Measurements from ENCODE around the gene POLR3B.

Gene POLR3B

DNA sequence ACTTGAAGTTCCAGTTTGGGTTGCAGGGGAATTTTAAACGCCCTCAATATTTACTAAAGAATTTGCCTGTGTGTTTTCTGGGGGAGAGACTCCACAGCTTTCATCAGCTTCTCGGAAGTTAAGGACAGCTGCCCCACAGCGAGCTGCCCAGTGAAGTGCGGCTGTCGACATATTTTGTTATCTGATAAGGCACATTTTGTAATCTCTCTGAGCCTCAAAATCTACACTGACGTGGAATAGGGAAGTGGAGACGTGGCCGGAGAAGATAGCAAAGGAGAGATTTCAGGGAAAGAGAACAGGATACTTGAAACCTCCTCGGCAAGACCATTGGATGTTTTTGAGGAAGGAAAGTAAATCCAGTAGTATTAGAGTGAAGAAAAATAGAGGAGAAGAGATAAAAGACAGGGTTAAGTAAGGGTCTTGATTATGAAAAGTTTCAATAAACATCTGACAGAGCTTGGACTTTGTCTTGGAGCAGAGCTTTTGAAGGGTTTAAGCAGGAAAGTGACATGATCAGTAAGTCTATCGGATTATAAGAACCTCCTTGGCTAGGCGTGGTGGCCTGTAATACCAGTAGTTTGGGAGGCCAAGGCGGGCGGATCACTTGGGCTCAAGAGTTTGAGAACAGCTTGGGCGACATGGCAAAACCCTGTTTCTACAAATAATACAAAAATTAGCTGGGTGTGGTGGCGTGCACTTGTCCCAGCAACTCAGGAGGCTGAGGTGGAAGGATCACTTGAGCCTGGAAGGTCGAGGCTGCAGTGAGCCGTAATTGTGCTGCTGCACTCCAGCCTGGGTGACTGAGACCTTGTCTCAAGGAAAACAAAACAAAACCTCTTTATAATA lies 1.1 kb downstream of the POLR3B start:
- no peak for TF ChIP-seq CTCF (IDR thresholded peaks at IDR 0.05; ENCODE audit: control extremely low read depth, extremely low read depth, low read depth, missing control alignments)
- CTCF ChIA-PET: interaction anchor here (0.7 to 3.8 kb wide), 41 partner anchors 8 to 1190 kb away, joined by 3 to 30 read pairs (median 5); partner anchors contain the start of genes TCP11L2 and TMEM263
- no peak for DNase-seq (ENCODE audit: extremely low spot score)
- POLR2A ChIA-PET: interaction anchor here (0.6 kb wide), 1 partner anchor 26 kb away, joined by 7 read pairs; no protein-coding TSS in a partner anchor

DNA sequence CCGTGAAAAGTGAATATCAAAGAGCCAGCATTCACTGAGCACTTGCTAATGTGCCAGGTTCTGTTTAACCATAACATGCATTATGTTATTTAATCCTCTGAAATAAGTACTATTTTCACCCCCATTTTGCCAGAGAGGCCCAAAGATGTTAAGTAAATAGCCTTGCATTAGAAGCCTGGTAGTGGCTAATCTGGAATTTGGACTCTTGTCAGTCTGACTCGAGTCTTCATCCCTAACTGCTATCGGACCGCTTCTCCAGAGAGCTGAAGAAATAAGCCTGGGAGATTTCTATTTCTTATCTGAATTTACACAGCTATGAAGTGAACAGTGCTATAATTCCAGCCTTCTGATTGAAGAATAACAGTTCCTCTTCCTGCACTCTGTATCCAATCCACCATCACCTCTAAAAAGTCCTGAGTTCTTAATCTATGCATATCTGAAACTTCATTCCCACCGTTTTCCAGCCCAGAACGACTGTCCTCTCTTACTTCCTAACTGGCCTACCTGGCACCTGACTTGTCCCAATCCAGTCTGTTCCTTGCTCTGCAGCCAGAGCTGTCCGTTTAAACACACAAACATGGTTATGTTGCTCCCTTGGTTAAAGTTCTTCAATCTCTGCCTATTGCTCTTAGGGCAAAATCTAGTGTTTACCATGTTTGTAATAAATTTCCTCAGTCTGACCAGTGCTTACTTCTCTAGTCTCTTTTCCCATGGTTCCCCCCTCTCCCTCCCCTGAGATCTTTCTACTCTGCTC lies 2.3 kb downstream of the POLR3B start:
- no peak for TF ChIP-seq CTCF (IDR thresholded peaks at IDR 0.05; ENCODE audit: control extremely low read depth, extremely low read depth, low read depth, missing control alignments)
- ChIA-PET CTCF (interaction anchor here (0.8 to 3.3 kb wide), 3 partner anchors 8 to 560 kb away, joined by 3 to 27 read pairs (median 9); no protein-coding TSS in a partner anchor), POLR2A (no interaction called here)
- no peak for DNase-seq (ENCODE audit: extremely low spot score)

GRCh38 chr12:106360400-106360994 lies 2.9 kb downstream of the POLR3B start:
- DNase-seq (ENCODE audit: extremely low spot score): no peak
- ChIA-PET CTCF (interaction anchor here (0.8 to 3.2 kb wide), 4 partner anchors 8 to 481 kb away, joined by 3 to 9 read pairs (median 3); no protein-coding TSS in a partner anchor), POLR2A (no interaction called here)
- no peak for TF ChIP-seq CTCF (IDR thresholded peaks at IDR 0.05; ENCODE audit: control extremely low read depth, extremely low read depth, low read depth, missing control alignments)

DNA sequence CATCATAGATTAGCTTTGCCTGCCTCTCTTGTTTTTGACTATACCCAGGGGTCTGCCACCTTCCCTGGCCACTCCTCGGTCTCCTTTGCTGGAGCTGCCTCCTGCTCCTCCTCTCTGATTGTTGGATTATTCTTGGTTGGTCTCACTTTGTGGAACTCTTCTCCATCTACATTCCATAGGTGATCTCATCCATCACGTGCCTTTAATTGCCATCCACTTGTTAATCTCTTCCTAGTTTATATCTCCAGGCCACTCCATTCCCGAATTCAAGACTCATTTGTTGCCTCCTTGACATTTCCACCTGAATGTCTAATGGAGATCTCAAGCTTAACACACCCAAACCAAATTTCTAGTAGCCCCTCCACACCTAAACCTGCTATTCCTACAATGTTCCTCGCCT lies 5.4 kb downstream of the POLR3B start:
- POLR2A ChIA-PET: no interaction called here
- no peak for TF ChIP-seq CTCF (IDR thresholded peaks at IDR 0.05; ENCODE audit: control extremely low read depth, extremely low read depth, low read depth, missing control alignments)
- DNase-seq (ENCODE audit: extremely low spot score): no peak
- CTCF ChIA-PET: interaction anchor here (0.9 to 3.2 kb wide), 4 partner anchors 10 to 135 kb away, joined by 3 to 9 read pairs (median 3); no protein-coding TSS in a partner anchor

- no peak for DNase-seq (ENCODE audit: extremely low spot score)
- TF ChIP-seq CTCF (IDR thresholded peaks at IDR 0.05; ENCODE audit: control extremely low read depth, extremely low read depth, low read depth, missing control alignments): no peak
- ChIA-PET CTCF (interaction anchor here (1.0 to 1.6 kb wide), 2 partner anchors 12 to 82 kb away, joined by 3 to 6 read pairs; no protein-coding TSS in a partner anchor), POLR2A (no interaction called here)
Measured at GRCh38 chr12:106364261-106364660, 6.7 kb downstream of the POLR3B start.

All from GM10248 (cell line).